Retinal pigment epithelial cell (primary cell): ENCODE results near the gene SLC2A13.

Source experiments
- DNase-seq: peaks from one replicate; pipeline ENCODE4 v3.0.0-alpha.2; 2010; ENCODE audit warnings: low read depth
- H3K4me3 ChIP-seq: 2 replicates; pipeline ENCODE4 v1.5.1; 2011; ENCODE audit warnings: mild to moderate bottlenecking, low read length, control low read depth, moderate library complexity
- CTCF ChIP-seq: conservative IDR thresholded peaks from 2 replicates; pipeline ENCODE4 v1.5.1; 2011; ENCODE audit warnings: low read depth, low read length, control low read depth, inconsistent platforms

Gene SLC2A13

DNA sequence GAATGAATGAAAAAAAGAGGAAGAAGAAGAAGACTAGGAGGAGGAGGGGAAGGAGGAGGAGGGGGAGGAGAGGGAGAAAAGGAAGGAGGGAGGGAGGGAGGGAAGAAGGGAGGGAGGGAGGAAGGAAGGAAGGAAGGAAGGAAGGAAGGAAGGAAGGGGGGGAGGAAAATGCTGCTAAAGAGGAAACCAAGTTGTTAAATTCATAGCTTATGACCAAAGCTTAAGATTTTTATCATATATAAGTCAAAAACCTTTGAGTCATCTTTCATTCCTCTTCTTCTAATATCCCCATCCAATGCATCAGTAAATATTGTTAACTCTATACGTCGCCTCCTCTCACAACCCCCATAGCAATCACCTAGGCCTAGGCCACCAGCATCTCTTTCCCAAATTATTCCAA is 117.3 kb downstream of the SLC2A13 start:
- DNase-seq: no peak
- no peak for TF ChIP-seq CTCF
- no peak overlapping the region for H3K4me3 ChIP-seq

DNA sequence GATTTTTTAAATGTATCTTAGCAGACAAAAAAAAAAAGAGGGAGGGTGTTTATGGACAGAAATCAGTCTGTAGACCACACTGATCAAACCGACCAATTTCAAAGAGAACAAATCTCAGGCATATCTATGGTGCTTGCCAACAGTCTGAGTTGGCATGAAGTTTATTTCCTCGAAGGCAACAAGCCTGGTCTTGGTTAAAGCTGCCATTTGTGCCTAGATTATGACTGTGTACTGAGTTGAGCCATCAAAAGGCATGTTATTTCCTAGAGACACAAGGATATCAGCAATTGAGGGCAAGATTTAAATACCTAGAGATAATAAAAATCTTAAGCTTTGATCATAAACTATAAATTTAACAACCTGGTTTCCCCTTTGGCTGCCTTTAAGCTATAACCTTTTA is 119.2 kb downstream of the SLC2A13 start:
- TF ChIP-seq CTCF: no peak
- no peak for DNase-seq
- no peak overlapping the region for H3K4me3 ChIP-seq

- no peak overlapping the region for H3K4me3 ChIP-seq
- no peak for TF ChIP-seq CTCF
- no peak for DNase-seq
Observed at GRCh38 chr12:39984670-39985069, 121.2 kb downstream of the SLC2A13 start.

DNA sequence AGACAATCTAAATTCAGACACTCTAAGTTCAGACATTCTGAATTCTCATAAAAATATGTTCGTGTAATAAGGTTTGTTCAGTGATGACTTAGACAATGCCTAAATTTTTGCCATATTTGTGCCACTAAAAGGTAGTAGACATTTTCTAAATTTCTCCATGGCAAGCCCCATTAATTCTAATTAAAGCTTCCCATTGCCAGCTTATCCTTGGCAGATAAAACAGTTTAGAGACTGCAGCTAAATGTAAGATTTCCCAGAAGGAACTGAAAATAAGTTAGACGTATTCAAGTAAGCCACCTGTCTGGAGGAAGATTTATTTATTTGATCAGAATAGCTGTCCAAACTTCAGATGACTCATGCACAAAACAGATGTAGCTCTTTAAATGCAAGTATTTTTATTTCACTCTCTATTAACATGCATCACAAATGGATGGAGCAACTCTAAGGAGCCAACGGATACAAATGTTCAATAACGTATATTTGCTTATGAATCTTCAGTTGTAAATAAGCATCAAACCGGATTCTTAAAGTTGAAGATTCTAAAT is 130.4 kb downstream of the SLC2A13 start:
- no peak for TF ChIP-seq CTCF
- DNase-seq: no peak
- H3K4me3 ChIP-seq: no peak overlapping the region

DNA sequence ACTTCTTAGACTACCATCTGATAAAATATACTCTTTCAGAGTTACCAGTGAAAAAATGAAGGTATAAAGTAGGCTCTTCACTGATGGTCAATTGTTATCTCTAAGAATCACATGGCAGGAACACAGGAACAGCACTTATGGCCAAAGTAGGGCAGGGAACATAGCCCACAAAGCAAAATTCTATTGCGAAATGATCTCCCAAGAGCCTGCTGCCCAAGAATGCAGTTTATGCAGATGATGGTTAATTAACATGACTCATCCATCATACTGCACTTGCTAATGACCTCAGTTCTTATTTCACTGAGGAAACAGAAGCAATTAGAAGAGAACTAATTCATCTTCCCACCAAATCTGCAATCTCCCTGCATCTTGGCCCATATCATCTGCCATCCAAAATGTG is 133.8 kb downstream of the SLC2A13 start:
- no peak overlapping the region for H3K4me3 ChIP-seq
- no peak for DNase-seq
- TF ChIP-seq CTCF: no peak

DNA sequence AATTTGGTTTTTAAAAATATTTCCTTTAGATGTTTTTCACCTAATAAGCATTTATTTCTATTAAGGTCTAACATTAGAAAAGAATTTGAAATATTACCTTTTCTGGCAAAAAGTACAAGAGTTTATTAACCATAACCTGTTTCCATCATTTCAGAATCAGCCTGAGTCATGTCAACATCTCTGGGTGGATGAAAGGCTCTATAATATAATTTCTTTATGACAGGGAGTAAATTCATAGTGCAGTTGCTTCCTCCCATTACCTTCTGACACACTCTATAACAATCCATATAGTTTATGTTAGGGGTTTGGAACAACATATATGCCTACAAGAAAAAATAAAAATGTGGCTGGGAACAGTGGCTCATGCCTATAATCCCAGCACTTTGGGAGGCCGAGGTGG is 134.5 kb downstream of the SLC2A13 start:
- TF ChIP-seq CTCF: no peak
- no peak for DNase-seq
- no peak overlapping the region for H3K4me3 ChIP-seq

DNA sequence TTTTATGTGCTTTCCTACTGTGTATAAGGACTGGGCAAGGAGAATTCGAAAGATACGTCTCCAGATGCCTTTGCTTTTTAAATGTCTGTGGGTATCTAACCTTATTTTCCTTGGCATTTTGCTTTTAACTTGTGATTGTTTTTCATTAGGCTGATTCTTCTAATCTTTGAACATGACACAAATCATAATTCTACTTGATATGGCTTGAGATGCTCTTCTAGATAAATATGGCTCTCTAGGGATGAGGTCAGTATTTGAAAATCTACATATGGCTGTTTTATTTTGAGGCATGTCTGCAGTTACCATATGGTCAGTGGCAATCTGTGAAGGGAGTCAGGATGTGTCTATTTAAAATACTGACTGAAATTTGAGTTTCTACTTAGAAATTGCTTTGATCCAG is 139.2 kb downstream of the SLC2A13 start:
- no peak overlapping the region for H3K4me3 ChIP-seq
- DNase-seq: no peak
- TF ChIP-seq CTCF: no peak
